ENCODE data around the gene DBF4.
A peak's percentile ranks its signal among the peaks of the same experiment; 100 is the strongest.
"Not testable (repeated sequence)": the region's sequence is repeated elsewhere in the genome, so short reads cannot be mapped to it uniquely, and the experiment has no call there.

DBF4 gene

GRCh38 chr7:87885018-87885417 lies 8.7 kb downstream of the DBF4 start:
- no peak for DNase-seq

GRCh38 chr7:87886875-87887274 lies 10.6 kb downstream of the DBF4 start:
- DNase-seq, result no peak

GRCh38 chr7:87895363-87895762 lies 19.1 kb downstream of the DBF4 start:
- DNase-seq, result no peak

- DNase-seq, result no peak
Observed at GRCh38 chr7:87899255-87899654, 23.0 kb downstream of the DBF4 start.

GRCh38 chr7:87907136-87907906 lies 31.0 kb downstream of the DBF4 start:
- not testable (repeated sequence) for DNase-seq

- DNase-seq, result not testable (repeated sequence)
Observed at GRCh38 chr7:87908814-87909213, 32.5 kb downstream of the DBF4 start.

- no peak for DNase-seq
Observed at GRCh38 chr7:87912121-87912520, 35.8 kb downstream of the DBF4 start.

- no peak for DNase-seq
Observed at GRCh38 chr7:87918740-87919139, 42.4 kb downstream of the DBF4 start.

- no peak for DNase-seq
Observed at GRCh38 chr7:87919875-87920274, 43.6 kb downstream of the DBF4 start.

- no peak for DNase-seq
Observed at GRCh38 chr7:87920578-87920977, 44.3 kb downstream of the DBF4 start.

GRCh38 chr7:87922759-87923395 lies 46.6 kb downstream of the DBF4 start:
- DNase-seq, result not testable (repeated sequence)

- no peak for DNase-seq
Observed at GRCh38 chr7:87926581-87927461, 50.5 kb downstream of the DBF4 start.

GRCh38 chr7:87933605-87933952 lies 57.3 kb downstream of the DBF4 start:
- no peak for DNase-seq

- peak; percentile 87 for DNase-seq
Observed at GRCh38 chr7:87933953-87934698, 57.8 kb downstream of the DBF4 start, which contains the start of gene ADAM22. ADAM22 (plus strand) TSS chr7:87934251; CDS start chr7:87934466, 215 bp downstream.

GRCh38 chr7:87934699-87935383 lies 58.5 kb downstream of the DBF4 start:
- no peak for DNase-seq

GRCh38 chr7:87935384-87935706 lies 59.1 kb downstream of the DBF4 start:
- no peak for DNase-seq

- DNase-seq, result no peak
Observed at GRCh38 chr7:87941138-87941537, 64.8 kb downstream of the DBF4 start.

GRCh38 chr7:87944547-87944946 lies 68.3 kb downstream of the DBF4 start:
- DNase-seq, result no peak

- DNase-seq, result not testable (repeated sequence)
Observed at GRCh38 chr7:87945926-87946325, 69.6 kb downstream of the DBF4 start.

- DNase-seq, result no peak
Observed at GRCh38 chr7:87948371-87948770, 72.1 kb downstream of the DBF4 start.
